SJSA1 (cell line): ENCODE measurements around the gene ZNF648. TPM values are rescaled to one million over a fixed set of nuclear protein-coding genes. Genes with fewer than 3 reads are reported as not detected.
A peak's percentile ranks its signal among the peaks of the same experiment; 100 is the strongest.
"Not testable (repeated sequence)": the region's sequence is repeated elsewhere in the genome, so short reads cannot be mapped to it uniquely, and the experiment has no call there.

Experiments used
- DNase-seq, 2 experiments: peaks; one replicate each; pipeline ENCODE4 v3.0.0-alpha.2; 2015 to 2020; ENCODE audit warnings: low spot score in 2 of 2, low read depth in 1 of 2
- H3K27ac ChIP-seq: fragments of 250-450 bp; sonication (Bioruptor Pico); 2 replicates; pipeline ENCODE4 v1.5.1; 2020; ENCODE audit warnings: mild to moderate bottlenecking, moderate library complexity
- H3K27me3 ChIP-seq: fragments of 250-450 bp; sonication (Bioruptor Pico); replicated peaks from 2 replicates; pipeline ENCODE4 v1.5.1; 2020; ENCODE audit warnings: mild to moderate bottlenecking, moderate library complexity
- H3K36me3 ChIP-seq: fragments of 250-450 bp; sonication (Bioruptor Pico); 2 replicates; pipeline ENCODE4 v1.5.1; 2020; ENCODE audit warnings: mild to moderate bottlenecking
- H3K4me1 ChIP-seq: fragments of 250-450 bp; sonication (Bioruptor Pico); replicated peaks from 2 replicates; pipeline ENCODE4 v1.6.1; 2021; ENCODE audit warnings: mild to moderate bottlenecking
- H3K4me3 ChIP-seq: fragments of 250-450 bp; sonication (Bioruptor Pico); 2 replicates; pipeline ENCODE4 v1.5.1; 2020; ENCODE audit warnings: mild to moderate bottlenecking
- H3K9me3 ChIP-seq: fragments of 250-450 bp; sonication (Bioruptor Pico); replicated peaks from 2 replicates; pipeline ENCODE4 v1.5.1; 2020; ENCODE audit warnings: mild to moderate bottlenecking
- total RNA-seq: library from RNA; depleted of rRNA; stranded (reverse); fragments of >200 nt; shearing (Covaris generic); gene quantifications from 2 replicates; pipeline ENCODE4 v1.2.3, GENCODE V29; 2014; rRNA removed

ZNF648 gene
- total RNA-seq, result not detected in 2 replicates

GRCh38 chr1:182061594-182061993, at the start of gene ZNF648:
ZNF648 (minus strand) TSS chr1:182061712; CDS start chr1:182058010, 3,702 bp downstream.
- Histone ChIP-seq H3K9me3 (no peaks in the 10 kb centered on the region), H3K27ac (no peak within 1 kb of the TSS), H3K27me3 (no peaks in the 10 kb centered on the region), H3K36me3 (no peaks in the 10 kb centered on the region), H3K4me3 (no peak within 1 kb of the TSS), H3K4me1 (no peaks in the 10 kb centered on the region)
- no peak for DNase-seq

GRCh38 chr1:182110635-182111034, 49.1 kb upstream of the ZNF648 start:
- H3K36me3 ChIP-seq, result no peaks in the 10 kb centered on the region

DNA sequence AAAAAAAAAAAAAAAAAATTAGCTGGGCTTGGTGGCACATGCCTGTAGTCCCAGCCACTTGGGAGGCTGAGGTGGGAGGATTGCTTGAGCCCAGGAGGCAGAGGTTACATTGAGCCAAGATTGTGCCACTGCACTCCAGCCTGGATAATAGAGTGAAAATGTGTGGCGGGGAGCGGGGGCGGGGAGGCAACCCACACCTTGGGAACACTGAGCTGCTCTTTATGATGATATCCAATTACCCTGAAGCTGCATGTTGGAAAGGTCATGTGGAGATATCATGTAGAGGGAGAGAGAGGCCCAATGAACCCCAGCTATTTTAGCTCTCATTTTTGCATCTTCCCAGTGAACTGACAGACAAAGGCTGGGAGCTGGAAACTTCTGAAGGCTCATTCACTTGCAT, 48.3 kb upstream of the ZNF648 start:
- no peaks in the 10 kb centered on the region for H3K4me1 ChIP-seq
- no peaks in the 10 kb centered on the region for H3K9me3 ChIP-seq
- no peak overlapping the region for H3K27ac ChIP-seq
- no peaks in the 10 kb centered on the region for H3K27me3 ChIP-seq
- DNase-seq, result no peak
- no peak overlapping the region for H3K4me3 ChIP-seq
- no peaks in the 10 kb centered on the region for H3K36me3 ChIP-seq

More at GRCh38 chr1:182110635-182111034, 49.1 kb upstream of the ZNF648 start:
- no peak for DNase-seq
- Histone ChIP-seq H3K27me3 (no peaks in the 10 kb centered on the region), H3K9me3 (no peaks in the 10 kb centered on the region), H3K27ac (no peak overlapping the region), H3K4me1 (no peaks in the 10 kb centered on the region), H3K4me3 (no peak overlapping the region)

DNA sequence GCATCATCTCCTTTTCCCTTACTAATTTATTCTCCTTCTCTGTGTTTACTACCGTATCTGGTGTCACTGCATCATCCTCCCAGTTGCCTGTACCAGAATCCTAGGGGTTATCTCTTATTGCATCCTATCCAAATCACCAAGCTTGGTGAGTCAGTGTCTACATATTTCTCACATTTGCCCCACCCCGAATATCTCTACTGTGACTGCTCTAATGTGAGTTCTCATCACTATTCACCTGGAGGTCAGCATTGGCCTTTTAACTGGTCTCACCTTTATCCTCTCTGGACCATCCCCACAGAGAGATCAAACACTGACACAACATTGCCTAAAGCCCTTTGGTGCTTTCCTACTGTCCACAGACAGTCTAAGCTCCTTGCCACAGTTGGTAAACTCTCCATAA, 45.7 kb upstream of the ZNF648 start:
- H3K27ac ChIP-seq, result no peak overlapping the region
- H3K9me3 ChIP-seq, result no peaks in the 10 kb centered on the region
- no peaks in the 10 kb centered on the region for H3K27me3 ChIP-seq
- DNase-seq, result no peak
- H3K4me3 ChIP-seq, result no peak overlapping the region
- H3K36me3 ChIP-seq, result no peaks in the 10 kb centered on the region
- H3K4me1 ChIP-seq, result no peaks in the 10 kb centered on the region

- H3K27me3 ChIP-seq, result no peaks in the 10 kb centered on the region
- DNase-seq, result no peak
- H3K36me3 ChIP-seq, result no peaks in the 10 kb centered on the region
- H3K9me3 ChIP-seq, result no peaks in the 10 kb centered on the region
- H3K4me3 ChIP-seq, result no peak overlapping the region
- H3K27ac ChIP-seq, result no peak overlapping the region
- H3K4me1 ChIP-seq, result no peaks in the 10 kb centered on the region
Measured at GRCh38 chr1:182102043-182102416, 40.5 kb upstream of the ZNF648 start.

GRCh38 chr1:182101415-182102042, 40.0 kb upstream of the ZNF648 start:
- H3K36me3 ChIP-seq, result no peaks in the 10 kb centered on the region
- no peaks in the 10 kb centered on the region for H3K9me3 ChIP-seq
- DNase-seq, result no peak
- no peaks in the 10 kb centered on the region for H3K27me3 ChIP-seq
- no peak overlapping the region for H3K4me3 ChIP-seq
- no peaks in the 10 kb centered on the region for H3K4me1 ChIP-seq
- no peak overlapping the region for H3K27ac ChIP-seq

- no peak overlapping the region for H3K27ac ChIP-seq
- DNase-seq, result no peak
- H3K27me3 ChIP-seq, result no peaks in the 10 kb centered on the region
- no peaks in the 10 kb centered on the region for H3K4me1 ChIP-seq
- H3K9me3 ChIP-seq, result no peaks in the 10 kb centered on the region
- H3K36me3 ChIP-seq, result no peaks in the 10 kb centered on the region
- no peak overlapping the region for H3K4me3 ChIP-seq
Measured at GRCh38 chr1:182098301-182098700, 36.8 kb upstream of the ZNF648 start.

DNA sequence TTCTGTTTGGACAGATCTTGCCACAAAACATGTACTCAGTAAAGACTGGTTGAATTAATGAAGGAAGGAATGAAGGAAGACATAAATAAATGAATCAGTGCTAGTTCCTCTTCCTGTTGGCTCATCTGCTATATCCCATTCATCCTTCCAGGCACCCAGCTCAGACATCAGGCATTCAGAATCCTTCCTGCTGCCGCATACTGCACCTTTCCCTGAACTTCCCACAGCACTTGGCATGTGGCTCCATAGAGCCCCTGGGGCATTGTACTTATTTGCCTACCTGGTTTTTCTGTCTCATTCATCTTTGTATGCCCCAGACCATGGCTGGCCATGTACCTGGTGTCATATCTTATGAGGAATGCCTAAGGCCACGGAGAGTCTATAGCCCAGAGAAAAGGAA, 34.4 kb upstream of the ZNF648 start:
- H3K4me3 ChIP-seq, result no peak overlapping the region
- H3K27me3 ChIP-seq, result no peaks in the 10 kb centered on the region
- H3K27ac ChIP-seq, result no peak overlapping the region
- H3K36me3 ChIP-seq, result no peaks in the 10 kb centered on the region
- H3K4me1 ChIP-seq, result no peaks in the 10 kb centered on the region
- no peak for DNase-seq
- no peaks in the 10 kb centered on the region for H3K9me3 ChIP-seq

DNA sequence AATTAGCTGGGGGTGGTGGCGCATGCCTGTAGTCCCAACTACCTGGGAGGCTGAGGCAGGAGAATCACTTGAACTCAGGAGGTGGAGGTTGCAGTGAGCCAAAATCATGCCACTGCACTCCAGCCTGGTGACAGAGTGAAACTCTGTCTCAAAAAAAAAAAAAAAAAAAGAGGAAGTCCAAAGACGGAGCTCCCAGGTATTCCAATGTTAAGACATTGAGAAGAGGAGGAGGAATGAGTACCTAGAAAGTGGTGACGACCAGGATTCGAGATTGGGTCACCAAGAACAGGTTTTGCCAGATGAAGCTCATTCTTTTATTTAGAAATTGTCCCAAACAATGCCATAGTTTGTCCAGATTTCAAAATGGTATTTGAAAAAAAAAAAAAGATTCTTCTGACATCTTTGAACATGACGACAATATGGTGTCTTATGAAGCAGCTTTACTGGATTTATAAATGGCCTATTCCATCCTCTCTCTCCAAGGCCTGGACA, 33.0 kb upstream of the ZNF648 start:
- not testable (repeated sequence) for H3K4me1 ChIP-seq, H3K27ac ChIP-seq, H3K9me3 ChIP-seq, H3K27me3 ChIP-seq, H3K36me3 ChIP-seq, H3K4me3 ChIP-seq, DNase-seq

DNA sequence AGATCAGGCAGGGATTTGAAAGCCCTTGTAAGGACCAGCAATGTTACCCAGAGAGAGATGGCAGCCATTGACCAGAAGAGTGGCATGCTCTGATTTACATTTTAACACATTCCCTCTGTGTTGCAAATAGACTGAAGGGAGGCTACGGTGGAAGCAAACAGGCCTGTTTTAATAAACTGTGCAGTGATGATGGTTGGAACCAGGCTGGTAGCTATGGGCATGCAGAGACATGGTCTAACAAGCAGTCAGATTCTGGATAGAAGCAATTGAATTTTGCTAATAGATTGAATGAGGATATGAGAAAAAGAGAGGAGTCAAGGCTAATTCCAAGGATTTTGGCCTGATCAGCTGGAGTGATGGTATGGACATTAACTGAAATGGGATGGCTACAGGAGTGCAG, 32.3 kb upstream of the ZNF648 start:
- no peaks in the 10 kb centered on the region for H3K36me3 ChIP-seq
- H3K27me3 ChIP-seq, result no peaks in the 10 kb centered on the region
- no peak overlapping the region for H3K4me3 ChIP-seq
- peak in 1 of 2 experiments; percentile 6 for DNase-seq
- no peaks in the 10 kb centered on the region for H3K9me3 ChIP-seq
- H3K4me1 ChIP-seq, result no peaks in the 10 kb centered on the region
- no peak overlapping the region for H3K27ac ChIP-seq

DNA sequence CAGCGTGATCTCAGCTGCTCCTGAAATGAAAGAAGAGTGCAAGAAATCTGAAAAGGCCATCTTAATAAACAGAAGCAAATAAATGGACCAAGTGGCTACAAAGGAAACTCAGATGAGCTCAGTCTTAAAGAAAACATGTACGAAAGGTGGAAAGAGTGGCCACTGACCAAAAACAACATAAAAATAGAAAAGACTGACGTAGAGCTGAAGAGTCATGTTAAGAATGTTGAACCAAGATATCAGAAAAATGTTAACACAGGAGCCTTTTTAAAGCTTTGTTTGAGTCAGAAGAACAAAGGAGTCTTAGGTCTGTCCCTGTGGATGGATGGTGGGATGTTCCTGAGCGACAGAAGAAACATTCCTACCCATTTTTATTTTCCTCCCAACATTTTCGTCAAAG, 30.8 kb upstream of the ZNF648 start:
- Histone ChIP-seq H3K4me3 (no peak overlapping the region), H3K27me3 (no peaks in the 10 kb centered on the region), H3K9me3 (no peaks in the 10 kb centered on the region), H3K27ac (no peak overlapping the region), H3K4me1 (no peaks in the 10 kb centered on the region), H3K36me3 (no peaks in the 10 kb centered on the region)
- DNase-seq, result no peak

- no peaks in the 10 kb centered on the region for H3K36me3 ChIP-seq
- no peak overlapping the region for H3K4me3 ChIP-seq
- no peak for DNase-seq
- H3K27ac ChIP-seq, result no peak overlapping the region
- no peaks in the 10 kb centered on the region for H3K4me1 ChIP-seq
- H3K9me3 ChIP-seq, result no peaks in the 10 kb centered on the region
- no peaks in the 10 kb centered on the region for H3K27me3 ChIP-seq
Measured at GRCh38 chr1:182091083-182091482, 29.6 kb upstream of the ZNF648 start.

GRCh38 chr1:182087719-182088350, 26.3 kb upstream of the ZNF648 start:
- Histone ChIP-seq H3K4me1 (peaks cover 4% of the 10 kb centered on the region; the same call in 1 of the 2 replicates), H3K4me3 (no peak overlapping the region), H3K9me3 (no peaks in the 10 kb centered on the region), H3K27me3 (no peaks in the 10 kb centered on the region), H3K27ac (no peak overlapping the region), H3K36me3 (no peaks in the 10 kb centered on the region)
- DNase-seq, result peak in 1 of 2 experiments; percentile 29

GRCh38 chr1:182087304-182087703, 25.8 kb upstream of the ZNF648 start:
- H3K4me3 ChIP-seq, result no peak overlapping the region
- DNase-seq, result no peak
- no peak overlapping the region for H3K27ac ChIP-seq
- no peaks in the 10 kb centered on the region for H3K27me3 ChIP-seq
- no peaks in the 10 kb centered on the region for H3K36me3 ChIP-seq
- H3K4me1 ChIP-seq, result peaks cover 4% of the 10 kb centered on the region; the same call in 1 of the 2 replicates
- H3K9me3 ChIP-seq, result no peaks in the 10 kb centered on the region
